NCI-H2171 (cell line): Measurements from ENCODE around the gene HMX1.

Experiments
- DNase-seq: peaks from one replicate; lab custom pipeline; 2025; lab: John Stamatoyannopoulos, UW

The HMX1 gene

GRCh38 chr4:8856835-8857621 lies 14.6 kb downstream of the HMX1 start:
- no peak for DNase-seq

- DNase-seq, result no peak
These were observed 15.8 kb downstream of the HMX1 start for GRCh38 chr4:8855818-8856245.

GRCh38 chr4:8854931-8855330 lies 16.7 kb downstream of the HMX1 start:
- DNase-seq, result no peak

GRCh38 chr4:8854016-8854415 lies 17.6 kb downstream of the HMX1 start:
- DNase-seq, result no peak

GRCh38 chr4:8853249-8853648 lies 18.4 kb downstream of the HMX1 start:
- DNase-seq, result no peak

GRCh38 chr4:8852118-8852704 lies 19.4 kb downstream of the HMX1 start:
- no peak for DNase-seq

- DNase-seq, result no peak
These were observed 20.1 kb downstream of the HMX1 start for GRCh38 chr4:8851321-8852117.

GRCh38 chr4:8850830-8851188 lies 20.8 kb downstream of the HMX1 start:
- DNase-seq, result no peak

GRCh38 chr4:8850074-8850829 lies 21.4 kb downstream of the HMX1 start:
- DNase-seq, result no peak

- no peak for DNase-seq
These were observed 22.2 kb downstream of the HMX1 start for GRCh38 chr4:8849266-8850073.

- DNase-seq, result no peak
These were observed 23.0 kb downstream of the HMX1 start for GRCh38 chr4:8848507-8849265.

GRCh38 chr4:8847764-8848163 lies 23.9 kb downstream of the HMX1 start:
- DNase-seq, result no peak

- no peak for DNase-seq
These were observed 24.3 kb downstream of the HMX1 start for GRCh38 chr4:8847331-8847730.

GRCh38 chr4:8846826-8847225 lies 24.8 kb downstream of the HMX1 start:
- DNase-seq, result no peak

GRCh38 chr4:8846046-8846720 lies 25.5 kb downstream of the HMX1 start:
- DNase-seq, result no peak

- DNase-seq, result no peak
These were observed 26.5 kb downstream of the HMX1 start for GRCh38 chr4:8844976-8845690.

GRCh38 chr4:8843597-8843996 lies 28.0 kb downstream of the HMX1 start:
- DNase-seq, result no peak

- DNase-seq, result no peak
These were observed 29.0 kb downstream of the HMX1 start for GRCh38 chr4:8842614-8843013.

- no peak for DNase-seq
These were observed 29.9 kb downstream of the HMX1 start for GRCh38 chr4:8841678-8842268.
